GM13977 (cell line): ENCODE results near the gene ZNF441.
A peak's percentile ranks its signal among the peaks of the same experiment; 100 is the strongest.

Experiments used
- DNase-seq: peaks from one replicate; pipeline ENCODE4 v3.0.0; 2012; ENCODE audit warnings: low spot score
- CTCF ChIP-seq: IDR thresholded peaks from 2 replicates; pipeline ENCODE4 v1.5.1; 2012; ENCODE audit warnings: mild to moderate bottlenecking, control low read depth; ENCODE audit not compliant: insufficient read depth; ENCODE audit errors: extremely low read depth, missing control alignments
- in situ Hi-C: fragments of 300-500 bp; cut with MboI; formaldehyde crosslinking; loops from one replicate; pipeline ENCODE4 v1.12.0; 2022; ENCODE audit warnings: low sequenced_read_pairs, low pct_unique_long_range_greater_than_20kb, mixed read lengths, inconsistent platforms; ENCODE audit not compliant: unreplicated experiment

ZNF441 gene

GRCh38 chr19:11798391-11799330, 31.9 kb downstream of the ZNF441 start, which contains the start of gene ZNF491:
Gene ZNF491, plus strand, starts transcription at chr19:11798523. Its CDS starts 7,431 bp downstream, at chr19:11805954.
- TF ChIP-seq CTCF = peak; percentile 49
- DNase-seq = peak; percentile 98
- in situ Hi-C loops = no loop called here

GRCh38 chr19:11806354-11807098, 39.7 kb downstream of the ZNF441 start:
- in situ Hi-C loops = no loop called here
- DNase-seq = no peak
- TF ChIP-seq CTCF = no peak

- in situ Hi-C loops = no loop called here
- no peak for TF ChIP-seq CTCF
- DNase-seq = no peak
Measured at GRCh38 chr19:11807099-11807380, 40.2 kb downstream of the ZNF441 start.

GRCh38 chr19:11813703-11814028, 46.9 kb downstream of the ZNF441 start:
- TF ChIP-seq CTCF = no peak
- in situ Hi-C loops = no loop called here
- DNase-seq = no peak

DNA sequence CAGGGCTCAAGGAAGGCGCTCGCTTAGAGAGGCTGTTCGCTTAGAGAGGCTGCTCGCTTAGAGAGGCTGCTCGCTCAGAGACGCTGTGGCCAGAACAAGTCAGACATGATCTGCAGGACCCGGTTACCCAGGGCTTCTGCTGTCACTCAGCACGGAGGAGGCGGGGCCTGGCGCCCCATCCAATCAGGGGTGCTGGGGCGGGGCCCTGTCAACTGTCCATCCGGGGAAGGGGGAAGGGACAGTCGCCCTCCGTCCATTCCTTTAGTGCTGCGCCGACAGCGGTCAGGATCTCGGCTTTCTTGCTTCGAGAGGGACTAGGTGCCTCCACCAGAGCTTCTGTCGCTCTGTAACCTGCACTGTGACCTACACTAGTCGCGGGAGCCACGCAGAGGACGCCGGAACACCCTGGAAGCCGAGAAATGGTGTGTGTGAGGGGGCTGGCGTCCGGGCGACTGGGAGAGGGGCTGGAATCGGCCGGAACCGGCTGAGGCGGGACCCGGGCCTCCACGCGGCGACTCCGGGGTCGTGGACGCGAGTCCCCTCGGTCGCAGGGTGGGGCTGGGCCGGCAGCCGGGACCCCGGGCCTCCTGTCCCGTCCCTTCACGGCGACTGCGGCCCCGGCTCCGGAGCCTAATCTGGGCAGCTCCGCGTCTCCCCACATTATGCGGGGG, 47.4 kb downstream of the ZNF441 start, which contains the start of gene ZNF440:
Gene ZNF440 (plus strand): TSS at position 245 of the 671 bp plus-strand sequence. CDS start 175 bp downstream, at position 420.
- no peak for TF ChIP-seq CTCF
- DNase-seq = peak; percentile 97
- in situ Hi-C loops = no loop called here

DNA sequence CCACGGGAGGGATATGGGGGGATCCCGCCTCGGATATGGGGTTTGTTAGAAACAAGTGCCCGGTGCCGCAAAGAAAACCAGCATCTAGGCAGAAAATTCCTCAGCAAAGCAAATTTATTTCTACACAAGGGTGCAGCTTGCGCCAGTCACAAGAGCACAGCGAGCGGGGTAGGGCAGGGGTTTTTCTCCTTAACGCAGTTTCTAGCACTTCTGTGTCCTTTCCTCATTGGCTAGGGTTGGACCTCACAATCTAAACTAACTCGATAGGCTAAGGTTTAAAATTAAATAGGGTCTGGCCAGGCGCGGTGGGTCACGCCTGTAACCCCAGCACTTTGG, 47.9 kb downstream of the ZNF441 start:
- peak; percentile 37 for DNase-seq
- TF ChIP-seq CTCF = no peak
- in situ Hi-C loops = no loop called here
